Stimulated activated CD4-positive, alpha-beta T cell treated with anti-CD3 and anti-CD28 coated beads, TNF-alpha, amount 100 ng/mL, for 48 hours (primary cell): ENCODE data around the gene FAH.
"Not testable (repeated sequence)": the region's sequence is repeated elsewhere in the genome, so short reads cannot be mapped to it uniquely, and the experiment has no call there.

Experiments
- DNase-seq, 3 donors: peaks; one replicate each; pipeline ENCODE4 v3.0.0-alpha.2; 2020; ENCODE audit warnings: low read depth in 3 of 3

The FAH gene

DNA sequence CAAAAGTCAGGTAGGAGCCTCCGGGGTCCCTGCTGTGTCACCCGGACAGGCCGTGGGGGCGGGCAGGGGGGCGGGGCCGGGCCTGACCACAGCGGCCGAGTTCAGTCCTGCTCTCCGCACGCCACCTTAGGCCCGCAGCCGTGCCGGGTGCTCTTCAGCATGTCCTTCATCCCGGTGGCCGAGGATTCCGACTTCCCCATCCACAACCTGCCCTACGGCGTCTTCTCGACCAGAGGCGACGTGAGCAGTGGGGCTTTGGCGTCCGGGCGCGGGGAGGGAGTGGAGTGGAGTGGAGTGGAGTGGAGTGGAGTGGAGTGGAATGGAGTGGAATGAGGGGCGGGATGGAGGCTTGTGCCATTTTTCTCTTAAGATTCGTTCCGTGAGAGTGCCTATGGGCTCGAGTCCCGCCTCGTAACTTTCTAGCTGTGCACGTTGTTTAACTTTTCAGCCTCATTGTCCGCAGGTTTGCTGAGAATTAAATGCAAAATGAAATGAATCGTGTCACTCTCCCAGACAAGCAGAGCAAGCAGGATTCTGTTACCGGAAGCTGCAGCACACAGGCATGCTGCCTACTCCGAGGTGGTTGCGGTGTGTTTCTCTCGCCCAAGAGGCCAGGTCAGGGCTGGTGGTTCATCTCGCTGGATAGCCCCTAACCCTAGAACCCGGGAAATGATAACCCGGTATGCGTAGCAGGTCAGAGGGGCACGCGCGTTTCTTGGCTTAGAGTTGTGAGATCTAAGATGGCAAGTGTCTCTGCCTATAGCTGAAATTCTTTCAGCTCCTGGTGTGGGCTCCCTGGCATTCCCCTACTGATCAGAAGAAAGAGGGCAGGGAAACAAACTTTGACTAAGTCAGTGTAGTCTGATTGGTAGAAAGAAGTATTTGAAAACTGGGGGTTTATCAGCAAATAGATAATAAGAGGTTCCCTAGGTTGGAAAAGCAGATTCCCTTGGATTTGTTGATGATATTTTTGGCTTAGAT, at the start of gene FAH:
TSS of gene FAH (plus strand) at position 104 of the 981 bp plus-strand sequence. CDS start at position 160, 56 bp downstream.
- DNase-seq = peak in 2 of 3 donors; percentile 20 to 21

DNA sequence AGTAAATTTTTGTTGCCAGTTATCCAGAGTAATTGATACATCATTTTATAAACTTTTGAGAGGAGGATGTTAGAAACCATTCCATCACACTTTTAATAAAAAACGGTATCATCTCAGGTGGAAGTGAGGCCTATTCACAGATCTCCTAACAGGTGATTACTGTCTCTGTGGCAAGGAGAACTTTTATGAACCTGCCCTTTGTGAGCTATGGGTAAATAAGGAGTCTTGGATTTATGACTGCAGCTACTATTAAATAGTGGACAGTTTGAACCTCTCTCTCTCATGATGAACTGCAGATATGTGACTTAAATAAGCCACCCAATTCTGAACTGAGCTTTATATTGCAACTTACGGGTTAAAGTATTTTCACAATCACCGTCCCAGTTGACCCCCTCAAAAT, 47.6 kb upstream of the FAH start:
- DNase-seq = no peak

DNA sequence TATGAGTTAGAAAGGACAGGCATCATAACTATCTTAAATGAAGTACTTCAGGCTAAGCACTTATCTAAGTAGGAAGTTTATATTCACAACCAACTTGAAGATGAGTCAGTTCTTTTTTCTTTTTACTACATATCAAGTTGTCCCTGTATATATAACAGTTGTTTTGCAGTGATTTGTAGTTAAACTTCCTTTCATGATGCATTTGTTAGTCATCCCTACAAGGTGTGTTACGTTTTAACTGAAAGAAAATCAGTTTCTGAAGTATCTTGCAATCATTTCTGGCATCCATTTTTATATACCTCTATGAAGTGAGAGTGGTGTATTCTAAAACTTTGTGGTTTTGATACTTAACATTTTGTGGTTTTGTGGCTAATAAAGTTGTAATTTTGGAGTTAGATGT, 47.2 kb upstream of the FAH start:
- DNase-seq = no peak

DNA sequence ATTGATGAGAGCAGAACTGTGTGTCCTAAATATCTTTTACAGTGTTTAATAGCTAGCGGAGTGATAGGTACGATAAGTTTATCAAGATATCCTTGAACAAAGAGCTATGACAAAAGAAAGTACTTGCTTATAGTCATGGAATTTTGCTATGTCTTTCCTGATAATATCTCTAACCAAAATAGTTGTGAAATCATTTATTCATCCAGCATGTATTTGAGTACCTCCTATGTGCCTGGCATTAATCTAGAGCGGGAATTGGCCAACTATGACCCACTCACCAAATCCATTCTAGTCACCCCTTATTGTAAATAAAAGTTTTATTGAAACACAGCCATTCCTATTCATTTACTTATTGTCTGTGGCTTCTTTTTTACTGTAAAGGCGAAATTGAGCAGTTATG, 46.7 kb upstream of the FAH start:
- no peak for DNase-seq

DNA sequence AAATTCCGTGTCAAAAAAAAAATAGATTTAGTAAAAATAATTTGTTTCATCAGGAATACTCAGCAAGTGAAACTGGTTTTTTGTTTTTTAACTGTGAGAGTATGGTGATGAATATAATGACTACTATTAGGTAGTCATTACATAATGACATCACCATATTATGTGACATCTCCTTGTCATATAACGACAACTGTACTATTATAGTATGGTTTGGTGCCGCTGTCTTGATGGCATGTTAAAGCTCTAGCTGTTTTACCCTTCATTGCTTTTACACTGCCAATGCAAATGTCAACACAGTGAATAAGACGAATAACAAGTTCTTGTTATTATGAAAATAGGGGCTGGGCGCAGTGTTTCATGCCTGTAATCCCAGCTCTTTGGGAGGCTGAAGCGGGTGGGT, 45.6 kb upstream of the FAH start:
- no peak for DNase-seq

DNA sequence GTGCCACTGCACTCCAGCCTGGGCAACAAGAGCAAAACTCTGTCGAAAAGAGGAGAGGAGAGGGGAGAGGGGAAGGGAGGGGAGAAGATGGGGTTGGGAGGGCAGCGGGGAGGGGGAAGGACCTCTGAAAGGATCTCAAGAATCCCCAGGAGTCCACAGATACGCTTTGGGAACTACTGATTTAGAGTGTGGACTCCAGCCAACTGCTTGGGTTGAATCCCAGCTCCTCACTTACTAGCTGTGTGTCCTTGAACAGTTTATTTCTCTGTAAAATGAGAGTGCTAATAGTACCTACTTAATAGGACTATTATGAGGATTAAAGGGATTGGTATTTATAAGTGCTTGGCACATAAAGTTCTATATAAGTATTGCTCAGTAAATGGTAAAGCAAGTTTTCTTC, 45.0 kb upstream of the FAH start:
- no peak for DNase-seq

DNA sequence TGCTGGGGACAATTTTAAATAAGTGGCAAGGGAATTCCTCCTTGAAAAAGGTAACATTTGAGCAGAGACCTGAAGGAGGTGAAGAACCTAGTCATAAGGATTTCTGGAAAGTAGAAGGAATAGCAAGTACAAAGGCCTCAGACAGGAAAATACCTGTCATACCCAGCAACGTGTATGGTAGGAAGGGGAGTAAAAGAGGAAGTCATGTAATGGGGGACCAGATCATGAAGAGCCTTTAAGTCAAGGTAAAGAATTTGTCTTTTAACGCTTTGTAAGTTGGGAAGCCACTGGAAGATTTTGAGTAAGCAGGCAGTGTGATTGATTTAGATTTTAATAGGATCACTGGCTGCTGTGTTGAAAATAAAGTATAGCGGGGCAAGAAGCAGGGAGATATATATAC, 43.4 kb upstream of the FAH start:
- DNase-seq = no peak

DNA sequence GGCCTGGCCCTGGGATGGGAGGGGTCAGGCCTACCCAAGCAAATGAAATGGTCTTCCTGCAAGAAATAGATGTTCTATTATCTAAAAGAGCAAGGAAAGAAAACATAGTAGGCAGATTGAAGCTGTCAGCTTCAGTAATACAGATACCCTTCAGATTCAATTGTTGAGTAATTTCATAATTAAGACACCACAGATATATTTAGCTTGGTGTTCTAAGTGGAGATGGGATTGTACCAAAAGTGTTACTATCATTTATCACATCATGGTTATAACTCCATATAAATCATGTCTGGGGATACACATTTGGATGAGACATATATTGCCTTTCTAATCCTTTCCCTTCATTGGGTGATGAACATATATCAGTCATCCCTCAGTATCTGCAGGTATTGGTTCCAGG, 41.9 kb upstream of the FAH start:
- no peak for DNase-seq

DNA sequence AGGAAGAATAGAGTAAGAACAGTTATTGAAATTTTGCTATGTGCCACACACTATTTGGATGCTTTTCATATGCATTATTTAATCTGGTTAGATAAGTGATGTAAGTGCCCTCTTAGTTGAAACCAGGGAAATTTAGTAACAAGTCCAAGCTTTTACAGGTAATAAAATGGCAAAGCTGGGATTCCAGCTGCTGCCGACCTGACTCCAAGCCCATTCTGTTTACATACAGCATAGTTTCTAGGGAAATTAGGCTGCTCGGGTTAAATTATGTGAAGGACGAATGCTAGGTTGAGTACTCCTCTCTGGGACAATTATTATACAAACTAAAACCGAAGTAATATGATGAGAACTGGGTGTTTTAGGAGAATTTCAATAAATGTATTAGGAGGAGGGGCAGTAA, 38.7 kb upstream of the FAH start:
- no peak for DNase-seq

DNA sequence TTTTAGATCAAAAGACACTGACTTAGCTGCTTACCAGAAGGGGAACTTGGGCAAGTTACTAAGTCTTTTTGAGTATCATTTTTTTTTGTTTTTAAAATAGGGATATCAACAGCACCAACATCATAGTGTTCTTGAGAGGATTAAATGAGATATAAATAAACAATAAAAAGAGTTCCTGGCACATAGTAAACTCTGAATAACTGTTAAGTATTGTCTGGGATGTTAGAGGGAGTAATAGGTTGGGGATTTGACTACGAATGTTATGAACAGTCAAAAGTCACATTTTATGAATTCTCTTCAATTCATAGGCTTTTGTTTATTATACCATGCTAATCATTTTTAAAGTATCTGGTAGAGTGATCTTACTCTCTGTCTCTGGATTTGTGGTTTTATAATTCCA, 37.8 kb upstream of the FAH start:
- DNase-seq = no peak

DNA sequence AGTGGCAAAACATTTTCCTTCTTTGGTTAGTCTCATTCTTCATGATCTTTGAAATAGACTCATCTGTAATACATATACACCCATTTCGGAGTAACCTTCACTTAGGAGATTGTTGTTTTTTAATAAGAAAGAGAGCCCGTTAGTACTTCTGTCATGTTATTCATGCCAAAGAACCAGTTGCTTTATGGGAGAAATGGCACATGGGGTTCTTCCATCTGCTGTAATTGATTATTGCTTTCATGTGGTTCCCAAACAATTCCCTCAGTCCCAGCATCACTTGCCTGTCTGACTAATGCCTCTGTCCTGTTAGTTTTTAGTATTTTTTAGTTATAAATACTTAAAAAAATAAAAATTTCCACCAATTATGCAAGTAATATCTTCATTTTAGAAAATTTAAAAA, 33.8 kb upstream of the FAH start:
- no peak for DNase-seq

DNA sequence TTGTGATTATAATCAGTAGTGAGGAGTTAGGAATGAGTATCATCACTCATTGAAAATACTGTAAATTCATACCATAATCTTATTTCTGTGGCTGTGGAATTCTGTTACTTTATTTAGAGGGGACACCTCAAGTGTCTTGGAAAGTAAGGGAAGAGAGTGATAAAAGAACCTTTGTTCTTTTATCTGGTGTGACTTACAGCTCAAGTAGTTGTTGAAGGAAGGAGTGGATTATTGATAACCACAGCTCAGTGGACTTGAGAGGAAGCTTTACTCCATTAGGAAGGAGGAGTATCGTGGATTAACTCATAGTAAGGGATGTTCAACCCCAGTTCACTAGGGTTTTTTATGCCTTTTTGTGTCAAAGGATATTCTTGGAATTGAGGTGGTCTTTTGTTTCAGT, 32.2 kb upstream of the FAH start:
- DNase-seq = no peak

DNA sequence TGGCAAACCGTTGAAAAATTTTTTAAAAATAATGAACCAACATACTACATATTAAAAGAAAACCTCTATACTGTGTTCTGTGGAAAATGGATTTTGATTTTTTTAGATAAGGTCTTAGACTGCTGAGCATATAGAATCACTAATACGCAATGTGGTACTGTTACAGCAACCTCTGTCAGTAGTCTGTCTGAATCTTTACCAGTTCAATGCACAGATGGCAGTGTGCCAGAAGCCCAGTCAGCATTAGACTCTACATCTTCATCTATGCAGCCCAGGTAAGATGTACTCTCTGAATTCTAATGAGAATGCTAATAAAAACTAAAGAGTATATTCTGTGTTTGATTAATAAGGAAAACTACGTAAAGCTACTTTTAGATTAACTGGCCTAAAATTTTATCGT, 31.3 kb upstream of the FAH start:
- no peak for DNase-seq

DNA sequence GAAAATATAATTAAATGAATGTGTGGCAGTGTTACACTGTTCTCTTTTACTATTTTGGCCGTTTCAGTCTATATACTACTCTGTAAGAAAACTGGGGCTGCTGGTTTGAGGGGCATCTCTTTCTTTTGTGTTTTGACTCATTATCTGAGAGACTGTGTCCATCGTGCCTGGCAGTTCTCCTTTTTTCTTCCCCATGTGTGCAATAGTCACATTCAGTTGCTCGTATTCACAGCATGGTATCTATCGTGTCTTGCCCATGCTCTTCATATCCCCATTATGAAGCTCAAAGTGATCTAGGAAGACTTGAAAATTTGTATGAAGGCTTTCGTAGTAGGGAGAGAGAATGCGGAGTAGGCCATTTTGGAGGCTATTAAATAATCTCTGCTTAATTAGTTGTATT, 29.8 kb upstream of the FAH start:
- no peak for DNase-seq

DNA sequence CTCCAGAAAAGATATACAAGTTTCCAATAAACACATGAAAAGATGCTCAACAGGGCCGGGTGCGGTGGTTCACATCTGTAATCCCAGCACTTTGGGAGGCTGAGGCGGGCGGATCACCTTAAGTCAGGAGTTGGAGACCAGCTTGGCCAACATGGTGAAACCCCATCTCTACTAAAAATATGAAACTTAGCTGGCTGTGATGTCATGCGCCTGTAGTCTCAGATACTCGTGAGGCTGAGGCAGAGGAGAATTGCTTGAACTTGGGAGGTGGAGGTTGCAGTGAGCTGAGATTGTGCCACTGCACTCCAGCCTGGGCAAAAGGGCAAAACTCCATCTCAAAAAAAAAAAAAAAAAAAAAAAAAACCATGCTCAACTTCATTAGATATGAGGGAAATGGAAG, 25.5 kb upstream of the FAH start:
- not testable (repeated sequence) for DNase-seq

DNA sequence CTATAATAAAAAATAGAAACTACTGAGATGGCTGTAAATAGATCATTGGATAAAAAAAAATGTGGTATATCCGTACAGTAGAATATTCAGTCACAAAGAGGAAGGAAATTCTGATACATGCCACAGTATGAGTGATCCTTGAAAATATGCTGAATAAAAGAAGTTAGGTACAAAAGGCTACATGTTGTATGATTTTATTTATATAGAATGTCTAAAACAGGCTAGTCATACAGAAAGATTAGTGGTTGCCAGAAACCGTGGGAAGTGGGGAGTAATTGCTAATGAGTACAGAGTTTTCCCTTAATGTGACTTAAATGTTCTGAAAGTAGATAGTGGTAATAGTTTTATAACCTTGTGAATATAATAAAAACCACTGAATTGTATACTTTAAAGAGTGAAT, 24.9 kb upstream of the FAH start:
- no peak for DNase-seq

DNA sequence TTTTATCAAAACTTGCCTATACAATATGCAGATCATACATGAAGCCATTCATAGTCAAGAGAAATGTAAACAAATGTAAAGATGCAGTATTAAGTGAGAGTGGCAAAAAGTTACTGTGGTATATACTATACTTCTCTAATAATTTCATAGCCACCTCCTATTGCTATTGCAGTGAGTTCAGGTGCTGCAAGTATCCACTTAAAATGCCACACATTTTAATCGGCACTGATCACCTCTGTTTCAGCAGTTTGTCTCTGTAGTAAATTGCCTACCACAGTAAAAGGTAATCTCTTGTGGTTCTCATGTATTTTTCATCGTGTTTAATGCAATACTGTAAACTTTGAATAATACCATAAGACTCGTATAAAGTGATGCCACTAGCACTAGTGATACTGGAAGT, 20.4 kb upstream of the FAH start:
- DNase-seq = no peak

DNA sequence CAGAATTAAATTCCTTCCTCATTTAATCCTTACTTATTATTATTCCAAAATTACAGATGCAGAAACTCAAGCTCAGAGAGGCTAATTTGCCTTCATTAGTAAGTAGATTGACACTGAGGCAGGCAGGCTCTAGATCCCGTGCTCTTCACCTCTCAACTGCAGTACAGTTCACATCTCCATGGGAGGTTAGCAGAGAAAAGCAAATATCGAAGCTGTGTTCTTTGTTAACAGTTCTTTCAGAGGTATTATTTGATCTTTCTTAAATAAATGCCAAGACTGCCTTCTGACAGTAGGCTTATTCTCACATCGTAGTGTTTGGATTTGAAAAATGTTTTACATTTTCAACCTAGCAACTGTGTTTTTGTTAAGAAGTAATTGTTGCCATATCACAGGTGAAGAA, 15.9 kb upstream of the FAH start:
- DNase-seq = no peak

DNA sequence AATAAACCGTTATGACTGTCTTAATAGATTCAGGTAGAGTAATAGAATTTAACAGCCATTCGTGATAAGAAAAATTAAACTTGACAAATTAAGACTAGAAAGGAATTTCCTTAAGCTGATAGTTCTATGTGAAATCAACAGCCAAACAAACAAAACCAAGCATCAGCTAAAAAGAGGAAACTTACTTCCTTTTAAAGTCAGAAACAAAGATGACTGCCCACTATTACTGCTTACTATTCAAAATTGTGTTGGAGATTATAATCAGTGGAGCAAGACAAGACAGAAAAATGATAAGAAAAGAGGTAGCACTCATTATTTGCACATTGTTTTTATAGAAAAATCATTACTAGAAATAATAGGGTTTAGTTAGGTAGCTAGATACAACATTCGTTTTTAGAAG, 13.8 kb upstream of the FAH start:
- no peak for DNase-seq

DNA sequence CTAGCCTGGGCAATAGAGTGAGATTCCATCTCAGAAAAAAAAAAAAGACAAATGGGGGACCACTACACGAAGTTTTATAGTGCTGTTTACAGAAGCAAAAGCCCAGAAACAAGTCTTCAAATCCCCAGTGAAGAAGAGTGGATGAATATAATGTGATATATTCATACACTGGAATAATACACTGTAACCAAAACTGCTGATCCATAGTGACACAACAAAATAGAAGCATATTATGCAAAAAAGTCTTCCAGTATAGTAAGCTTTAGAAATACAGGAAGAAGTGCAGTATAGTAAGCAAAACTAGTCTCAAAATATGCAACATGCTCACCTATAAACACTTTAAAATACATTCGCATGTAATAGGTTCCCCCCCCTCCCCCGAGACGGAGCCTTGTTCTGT, 11.9 kb upstream of the FAH start:
- no peak for DNase-seq

DNA sequence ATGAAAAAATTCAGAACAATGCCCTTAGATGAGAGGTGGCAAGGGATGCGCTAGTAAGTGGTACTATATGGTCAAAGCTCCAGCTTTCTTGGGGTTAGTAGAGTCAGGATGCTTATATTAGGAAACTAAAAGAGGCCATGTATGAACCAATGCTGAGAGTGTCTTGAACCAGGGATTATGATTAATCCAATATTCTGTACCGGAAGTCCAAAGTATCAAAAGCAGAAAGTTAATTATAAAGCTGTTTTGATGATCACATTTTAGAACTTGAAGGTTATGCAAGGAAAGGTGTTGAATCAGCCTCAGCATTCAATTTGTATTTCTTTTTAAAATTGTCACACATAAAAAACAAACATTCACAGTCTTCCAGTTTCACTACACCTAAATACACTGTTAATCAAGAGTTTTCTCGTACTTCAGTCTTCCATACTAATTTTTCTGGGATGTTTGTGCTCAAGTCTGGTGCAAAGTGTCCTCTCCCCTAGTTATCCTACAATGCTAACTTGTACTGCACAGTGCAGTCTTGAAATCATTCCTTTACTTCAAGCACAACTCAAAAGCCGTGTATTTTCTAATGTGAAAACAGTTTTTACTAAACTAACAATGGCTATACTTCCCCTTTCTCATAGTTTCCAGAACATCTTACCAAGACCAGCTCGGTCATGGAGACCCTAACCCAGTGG, 10.7 kb upstream of the FAH start:
- DNase-seq = no peak

DNA sequence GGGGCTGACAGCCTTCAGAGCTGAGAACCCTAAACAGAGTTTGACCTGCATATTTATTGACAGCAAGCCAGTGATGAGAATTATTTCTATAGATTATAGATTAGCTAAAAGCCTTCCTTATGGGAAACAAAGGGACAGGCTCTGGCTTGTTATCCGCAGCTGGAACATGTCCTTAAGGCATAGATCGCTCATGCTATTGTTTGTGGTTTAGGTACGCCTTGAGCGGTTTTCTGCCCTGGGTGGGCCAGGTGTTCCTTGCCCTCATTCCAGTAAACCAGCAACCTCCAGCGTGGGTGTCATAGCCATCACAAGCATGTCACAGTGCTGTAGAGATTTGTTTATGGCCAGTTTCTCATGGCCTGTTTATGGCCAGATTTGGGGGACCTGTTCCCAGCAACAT, 10.2 kb upstream of the FAH start:
- no peak for DNase-seq

DNA sequence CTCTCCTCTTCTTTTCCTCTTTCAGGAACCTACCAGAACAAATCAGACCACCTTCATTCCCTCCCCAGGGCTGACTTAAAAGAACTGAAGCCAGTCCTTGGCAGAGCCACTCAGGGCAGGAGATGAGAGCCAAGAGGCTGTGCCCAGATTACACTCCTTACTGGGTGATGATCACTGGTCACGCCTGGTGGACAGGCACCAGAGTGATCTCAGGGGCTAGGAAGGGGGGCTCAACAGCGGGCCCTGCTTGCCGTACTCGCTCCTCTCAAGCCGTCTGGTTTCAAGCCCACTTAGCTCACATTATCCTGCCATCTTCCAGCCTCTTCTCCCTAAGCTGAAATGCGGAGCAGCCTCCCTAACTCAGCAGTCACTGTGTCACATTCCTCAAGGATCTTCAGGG, 1.7 kb upstream of the FAH start:
- no peak for DNase-seq
